ENCODE measurements around the gene NRG2. TPM values are rescaled to one million over a fixed set of nuclear protein-coding genes. Genes with fewer than 3 reads are reported as not detected.
A peak's percentile ranks its signal among the peaks of the same experiment; 100 is the strongest.

NRG2 gene
- total and polyA plus RNA-seq, 2 of the 8 experiments (the other 6 are each of a cell fraction or from before 2014, with no cell fraction given) = 0.27 to 0.54 TPM

DNA sequence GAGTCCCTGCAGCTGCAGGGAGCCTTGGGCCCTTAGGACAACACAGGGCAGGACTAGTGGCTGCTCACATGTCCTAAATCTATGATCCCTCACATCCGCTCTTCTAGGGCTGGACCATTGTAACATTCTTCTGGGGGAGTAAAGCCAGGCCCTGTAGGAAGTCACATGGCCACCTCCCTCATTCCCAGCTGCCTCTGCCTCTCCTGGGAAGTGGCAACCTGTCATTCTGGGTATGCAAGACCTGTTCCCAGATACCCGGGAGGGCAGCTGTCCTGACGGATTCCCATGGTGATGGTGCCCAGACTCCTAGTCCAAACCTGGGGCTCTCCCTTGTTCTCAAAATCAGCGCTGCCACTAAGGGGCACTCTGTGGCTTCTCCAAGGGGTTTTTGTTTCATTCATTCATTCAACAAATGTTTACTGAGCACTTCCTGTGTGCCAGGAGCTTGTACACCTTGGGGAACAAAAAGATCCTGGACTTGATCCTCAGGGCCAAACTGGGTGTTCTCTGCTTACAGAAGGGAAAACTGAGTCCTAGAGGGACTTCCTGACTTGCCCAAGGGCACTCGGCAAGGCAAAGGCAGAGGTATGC is 161.9 kb downstream of the NRG2 start:
- peaks cover 2% of the 10 kb centered on the region; the same call in 1 of the 2 replicates for H3K79me1 ChIP-seq (ENCODE audit: low read depth, low read length)
- no peak overlapping the region for H3K23ac ChIP-seq (ENCODE audit: insufficient read length)
- H3K18ac ChIP-seq (ENCODE audit: extremely low read depth, low read length) = no peak overlapping the region
- H2AFZ ChIP-seq (ENCODE audit: low read length) = no peak overlapping the region
- no peak overlapping the region for H3K56ac ChIP-seq (replicated peaks; ENCODE audit: insufficient read length, low read depth, low read length)
- no peak overlapping the region for H2BK15ac ChIP-seq (ENCODE audit: low read length)
- H2AK5ac ChIP-seq (ENCODE audit: low read depth, low read length) = no peak overlapping the region
- H3K9me3 ChIP-seq (ENCODE audit: insufficient read depth in 2 of 2, low read depth in 1 of 2, low read length in 1 of 2) = no peaks in the 10 kb centered on the region
- H3K4me2 ChIP-seq (ENCODE audit: insufficient read depth in 1 of 2, low read depth in 2 of 2, low read length in 2 of 2) = no peak overlapping the region
- H2BK120ac ChIP-seq (replicated peaks; ENCODE audit: low read depth, low read length) = no peak overlapping the region
- FAIRE-seq (no peak), DNase-seq (ENCODE audit: low read depth in 1 of 2, low spot score in 2 of 2) (no peak)
- peaks cover 0 to 2% (median 0%) of the 10 kb centered on the region in 4 experiments; a peak in 2 of 7 replicates for H3K27me3 ChIP-seq (replicated peaks in 1 of 4; ENCODE audit: control insufficient read depth in 3 of 4, extremely low read depth in 1 of 4, insufficient read depth in 3 of 4, low read length in 3 of 4)
- H2BK5ac ChIP-seq (ENCODE audit: low read depth, low read length) = no peak overlapping the region
- ChIA-PET POLR2A (ENCODE audit: partially characterized antibody) (no interaction called here), CTCF (ENCODE audit: partially characterized antibody) (interaction anchor here (0.7 to 3.6 kb wide), 19 partner anchors 10 to 163 kb away, joined by 3 to 43 read pairs (median 4); no protein-coding TSS in a partner anchor)
- no peaks in the 10 kb centered on the region for H4K20me1 ChIP-seq (replicated peaks in 1 of 2; ENCODE audit: control insufficient read depth in 1 of 2, insufficient read depth in 2 of 2, low read length in 2 of 2)
- H3K27ac ChIP-seq (ENCODE audit: low read depth, low read length) = no peak overlapping the region
- H3K36me3 ChIP-seq (ENCODE audit: control insufficient read depth in 2 of 4, insufficient read depth in 4 of 4, low read length in 3 of 4) = no peaks in the 10 kb centered on the region
- peaks cover 0 to 9% (median 0%) of the 10 kb centered on the region in 4 experiments; a peak in 3 of 7 replicates for H3K4me1 ChIP-seq (replicated peaks in 1 of 4; ENCODE audit: control insufficient read depth in 3 of 4, insufficient read depth in 4 of 4, low read length in 3 of 4)
- H3K14ac ChIP-seq (ENCODE audit: insufficient read length) = no peak overlapping the region
- H3K9ac ChIP-seq (replicated peaks in 1 of 4; ENCODE audit: extremely low read depth in 1 of 4, low read depth in 3 of 4, low read length in 3 of 4) = no peak overlapping the region
- peak overlapping the region; percentile 26; the same call in 1 of the 2 replicates for H4K8ac ChIP-seq (ENCODE audit: extremely low read depth, insufficient read depth, low read length)
- H3K23me2 ChIP-seq (ENCODE audit: low read depth, low read length) = 0 out of 2 replicates have a peak, but pooled peaks cover 1% of the 10 kb centered on the region
- 92% methylated on average over 5 of the region's 5 CpGs; no CpG with 5 or more reads in 1 of the 2 experiments for WGBS, 2 experiments (ENCODE audit: extremely low coverage in 1 of 2, insufficient coverage in 1 of 2, insufficient read length in 1 of 2, insufficient replicate concordance in 2 of 2, low coverage in 1 of 2, low lambda C conversion rate in 2 of 2, missing lambda C conversion rate in 1 of 2)
- TF ChIP-seq, protein P1, sequence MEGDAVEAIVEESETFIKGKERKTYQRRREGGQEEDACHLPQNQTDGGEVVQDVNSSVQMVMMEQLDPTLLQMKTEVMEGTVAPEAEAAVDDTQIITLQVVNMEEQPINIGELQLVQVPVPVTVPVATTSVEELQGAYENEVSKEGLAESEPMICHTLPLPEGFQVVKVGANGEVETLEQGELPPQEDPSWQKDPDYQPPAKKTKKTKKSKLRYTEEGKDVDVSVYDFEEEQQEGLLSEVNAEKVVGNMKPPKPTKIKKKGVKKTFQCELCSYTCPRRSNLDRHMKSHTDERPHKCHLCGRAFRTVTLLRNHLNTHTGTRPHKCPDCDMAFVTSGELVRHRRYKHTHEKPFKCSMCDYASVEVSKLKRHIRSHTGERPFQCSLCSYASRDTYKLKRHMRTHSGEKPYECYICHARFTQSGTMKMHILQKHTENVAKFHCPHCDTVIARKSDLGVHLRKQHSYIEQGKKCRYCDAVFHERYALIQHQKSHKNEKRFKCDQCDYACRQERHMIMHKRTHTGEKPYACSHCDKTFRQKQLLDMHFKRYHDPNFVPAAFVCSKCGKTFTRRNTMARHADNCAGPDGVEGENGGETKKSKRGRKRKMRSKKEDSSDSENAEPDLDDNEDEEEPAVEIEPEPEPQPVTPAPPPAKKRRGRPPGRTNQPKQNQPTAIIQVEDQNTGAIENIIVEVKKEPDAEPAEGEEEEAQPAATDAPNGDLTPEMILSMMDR (IDR thresholded peaks at IDR 0.05; ENCODE audit: control extremely low read depth in 1 of 3, insufficient read depth in 1 of 3, low read depth in 1 of 3, low read length in 3 of 3) = peak in 1 of 3 experiments; percentile 15; a peak in 1 of 4 replicates
- TF ChIP-seq HDAC6 (IDR thresholded peaks at IDR 0.05; ENCODE audit: low read depth, low read length) (no peak), POLR2AphosphoS5 (IDR thresholded peaks at IDR 0.05; ENCODE audit: low read depth, low read length) (no peak), RAD21 (IDR thresholded peaks at IDR 0.05 in 1 of 2, conservative IDR thresholded peaks at IDR 0.05 in 1 of 2; ENCODE audit: low read depth in 2 of 2, low read length in 2 of 2) (peak; percentile 14 to 44; a peak in 3 of 4 replicates)
- H3K4me3 ChIP-seq (ENCODE audit: extremely low read depth in 1 of 4, insufficient read depth in 2 of 4, low read depth in 3 of 4, low read length in 4 of 4) = no peak overlapping the region
- H3K4ac ChIP-seq (replicated peaks; ENCODE audit: insufficient read length, low read depth, low read length) = no peak overlapping the region
- no peaks in the 10 kb centered on the region for H3K79me2 ChIP-seq (ENCODE audit: control insufficient read depth in 1 of 2, insufficient read depth in 2 of 2, low read length in 2 of 2)
- no peak overlapping the region for H4K91ac ChIP-seq (replicated peaks; ENCODE audit: insufficient read length, low read length)
- H4K5ac ChIP-seq (ENCODE audit: insufficient read length, low read depth, low read length) = no peak overlapping the region
- peak overlapping the region; percentile 68; the same call in 1 of the 2 replicates for H2BK12ac ChIP-seq (ENCODE audit: low read depth, low read length)
- no peak overlapping the region for H2BK20ac ChIP-seq (ENCODE audit: low read length)

Measured in H1 (cell line).